Esophagus muscularis mucosa (tissue), 3 donors: ENCODE results near the gene LIG3.

Experiments used
- POLR2AphosphoS5 ChIP-seq, 2 donors: sonication (generic); formaldehyde crosslinking; IDR thresholded peaks; one replicate each; pipeline ENCODE4 v1.6.1; 2017; ENCODE audit warnings: antibody characterized with exemption in 2 of 2
- TF ChIP-seq, protein P1 (sequence below), 3 experiments: fragments of 200-600 bp in 2 of 3; fragments of 450-650 bp in 1 of 3; sonication (generic) in 2 of 3; IDR thresholded peaks; one replicate each; pipeline ENCODE4 v1.5.1; 2017 to 2019; ENCODE audit warnings: antibody characterized with exemption in 3 of 3, mild to moderate bottlenecking in 2 of 3, moderate library complexity in 1 of 3

- TF ChIP-seq, protein P1, sequence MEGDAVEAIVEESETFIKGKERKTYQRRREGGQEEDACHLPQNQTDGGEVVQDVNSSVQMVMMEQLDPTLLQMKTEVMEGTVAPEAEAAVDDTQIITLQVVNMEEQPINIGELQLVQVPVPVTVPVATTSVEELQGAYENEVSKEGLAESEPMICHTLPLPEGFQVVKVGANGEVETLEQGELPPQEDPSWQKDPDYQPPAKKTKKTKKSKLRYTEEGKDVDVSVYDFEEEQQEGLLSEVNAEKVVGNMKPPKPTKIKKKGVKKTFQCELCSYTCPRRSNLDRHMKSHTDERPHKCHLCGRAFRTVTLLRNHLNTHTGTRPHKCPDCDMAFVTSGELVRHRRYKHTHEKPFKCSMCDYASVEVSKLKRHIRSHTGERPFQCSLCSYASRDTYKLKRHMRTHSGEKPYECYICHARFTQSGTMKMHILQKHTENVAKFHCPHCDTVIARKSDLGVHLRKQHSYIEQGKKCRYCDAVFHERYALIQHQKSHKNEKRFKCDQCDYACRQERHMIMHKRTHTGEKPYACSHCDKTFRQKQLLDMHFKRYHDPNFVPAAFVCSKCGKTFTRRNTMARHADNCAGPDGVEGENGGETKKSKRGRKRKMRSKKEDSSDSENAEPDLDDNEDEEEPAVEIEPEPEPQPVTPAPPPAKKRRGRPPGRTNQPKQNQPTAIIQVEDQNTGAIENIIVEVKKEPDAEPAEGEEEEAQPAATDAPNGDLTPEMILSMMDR (IDR thresholded peaks at IDR 0.05): no peak
- no peak for TF ChIP-seq POLR2AphosphoS5 (IDR thresholded peaks at IDR 0.05)
Measured at GRCh38 chr17:35028531-35029262, 48.4 kb downstream of the LIG3 start.
